Neuronal stem cell (in vitro differentiated cells): Measurements from ENCODE around the gene SDR42E2.

Experiments
- DNase-seq: peaks from one replicate; pipeline ENCODE4 v3.0.0-alpha.2; 2013; ENCODE audit warnings: low spot score
- H2AFZ ChIP-seq: one replicate; pipeline ENCODE4 v1.6.1; 2013; ENCODE audit warnings: mild to moderate bottlenecking, low read length, inconsistent platforms
- H2AK5ac ChIP-seq: 2 replicates; pipeline ENCODE4 v1.6.1; 2013; ENCODE audit warnings: low read depth, mild to moderate bottlenecking, inconsistent platforms, low read length, moderate library complexity, mixed read lengths
- H2BK120ac ChIP-seq: 2 replicates; pipeline ENCODE4 v1.6.1; 2013; ENCODE audit warnings: low read depth, mild to moderate bottlenecking, inconsistent platforms, low read length, moderate library complexity, mixed read lengths
- H2BK12ac ChIP-seq: one replicate; pipeline ENCODE4 v1.6.1; 2013; ENCODE audit warnings: low read length, inconsistent platforms
- H2BK15ac ChIP-seq: 2 replicates; pipeline ENCODE4 v1.6.1; 2013; ENCODE audit warnings: mild to moderate bottlenecking, low read length, inconsistent platforms, mixed read lengths
- H2BK5ac ChIP-seq: one replicate; pipeline ENCODE4 v1.6.1; 2013; ENCODE audit warnings: inconsistent platforms, mild to moderate bottlenecking, low read length, moderate library complexity
- H3K14ac ChIP-seq: one replicate; pipeline ENCODE4 v1.6.1; 2013; ENCODE audit warnings: low read length, inconsistent platforms
- H3K18ac ChIP-seq: 2 replicates; pipeline ENCODE4 v1.6.1; 2013; ENCODE audit warnings: low read length, inconsistent platforms
- H3K23ac ChIP-seq: 2 replicates; pipeline ENCODE4 v1.6.1; 2013; ENCODE audit warnings: low read depth, mild to moderate bottlenecking, mixed read lengths, low read length, inconsistent platforms; ENCODE audit not compliant: poor library complexity
- H3K27ac ChIP-seq: replicated peaks from 3 replicates; pipeline ENCODE4 v1.5.1; 2013; ENCODE audit warnings: low read length, inconsistent platforms
- H3K27me3 ChIP-seq, 3 experiments: 2 replicates each; pipeline ENCODE4 v1.6.1; 2013; ENCODE audit warnings: low read length in 3 of 3, mild to moderate bottlenecking in 2 of 3, inconsistent platforms in 1 of 3, low read depth in 1 of 3, mixed read lengths in 1 of 3, moderate library complexity in 1 of 3; ENCODE audit not compliant: control insufficient read depth in 3 of 3, insufficient read depth in 3 of 3
- H3K36me3 ChIP-seq, 2 donors: replicated peaks in 1 of 2; 2 replicates each; pipeline ENCODE4 v1.6.1; 2013; ENCODE audit warnings: low read length in 2 of 2; ENCODE audit not compliant: control insufficient read depth in 2 of 2, insufficient read depth in 2 of 2
- H3K4ac ChIP-seq: 2 replicates; pipeline ENCODE4 v1.6.1; 2013; ENCODE audit warnings: inconsistent platforms, mild to moderate bottlenecking, low read length, moderate library complexity
- H3K4me1 ChIP-seq, 2 donors: 1 replicate in 1 of 2; 2 replicates in 1 of 2; pipeline ENCODE4 v1.6.1; 2013; ENCODE audit warnings: low read length in 2 of 2, low read depth in 1 of 2; ENCODE audit not compliant: control insufficient read depth in 2 of 2, insufficient read depth in 1 of 2
- H3K4me2 ChIP-seq: one replicate; pipeline ENCODE4 v1.6.1; 2013; ENCODE audit warnings: mild to moderate bottlenecking, low read length, inconsistent platforms; ENCODE audit not compliant: insufficient read depth, poor library complexity, severe bottlenecking
- H3K4me3 ChIP-seq, 2 donors: 2 replicates each; pipeline ENCODE4 v1.5.1; 2013; ENCODE audit warnings: low read length in 2 of 2, mild to moderate bottlenecking in 2 of 2, inconsistent platforms in 1 of 2, moderate library complexity in 1 of 2
- H3K79me1 ChIP-seq: one replicate; pipeline ENCODE4 v1.6.1; 2013; ENCODE audit warnings: low read depth, mild to moderate bottlenecking, inconsistent platforms, low read length, moderate library complexity
- H3K9ac ChIP-seq: one replicate; pipeline ENCODE4 v1.6.1; 2013; ENCODE audit warnings: mild to moderate bottlenecking, low read depth, low read length, inconsistent platforms; ENCODE audit not compliant: poor library complexity
- H3K9me3 ChIP-seq, 2 donors: replicated peaks in 1 of 2; 2 replicates each; pipeline versions ENCODE3 to v1.6.1; 2013; ENCODE audit warnings: low read length in 2 of 2, mild to moderate bottlenecking in 2 of 2, inconsistent platforms in 1 of 2, low read depth in 1 of 2, mixed read lengths in 1 of 2, moderate library complexity in 1 of 2; ENCODE audit not compliant: control insufficient read depth in 2 of 2, insufficient read depth in 1 of 2
- H4K8ac ChIP-seq: one replicate; pipeline ENCODE4 v1.6.1; 2013; ENCODE audit warnings: low read depth, mild to moderate bottlenecking, inconsistent platforms, low read length, moderate library complexity
- H4K91ac ChIP-seq: one replicate; pipeline ENCODE4 v1.6.1; 2013; ENCODE audit warnings: low read length, low read depth, mild to moderate bottlenecking, inconsistent platforms; ENCODE audit not compliant: poor library complexity
- WGBS, 2 donors: extraction: QIAGEN DNeasy Blood & Tissue Kit; methylation state at CpG; one replicate each; pipeline ENCODE4 v1.1.7; 2013; ENCODE audit warnings: missing lambda C conversion rate in 2 of 2, mixed read lengths in 1 of 2; ENCODE audit not compliant: insufficient read length in 2 of 2, insufficient replicate concordance in 1 of 2; ENCODE audit errors: extremely low coverage in 2 of 2; 5-methylcytosine and 5-hydroxymethylcytosine counted together

Gene SDR42E2

DNA sequence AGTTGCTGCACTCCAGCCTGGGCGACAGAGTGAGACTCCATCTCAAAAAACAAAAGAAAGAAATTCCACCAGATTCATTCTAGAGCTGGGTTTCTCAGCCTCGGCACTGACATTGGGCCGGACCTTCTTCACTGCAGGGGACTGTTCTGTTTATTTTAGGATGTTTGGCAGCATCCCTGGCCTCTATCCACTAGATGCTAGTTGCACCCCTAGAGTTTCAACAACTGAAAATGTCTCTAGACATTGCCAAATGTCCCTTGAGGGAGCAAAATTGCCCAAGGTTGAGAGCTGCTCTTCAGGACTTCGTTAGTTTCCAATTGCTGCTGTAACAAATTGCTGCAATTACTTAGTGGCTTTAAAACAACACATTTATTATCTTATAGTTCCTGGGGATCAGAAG lies 50.9 kb downstream of the SDR42E2 start:
- H3K79me1 ChIP-seq = no peaks in the 10 kb centered on the region
- H3K27ac ChIP-seq = no peak overlapping the region
- H4K91ac ChIP-seq = no peak overlapping the region
- no peak overlapping the region for H3K18ac ChIP-seq
- no peak overlapping the region for H3K4me2 ChIP-seq
- no peaks in the 10 kb centered on the region for H3K27me3 ChIP-seq
- H2BK120ac ChIP-seq = no peak overlapping the region
- no peak overlapping the region for H2BK5ac ChIP-seq
- H3K9me3 ChIP-seq = peaks cover 0 to 5% of the 10 kb centered on the region in 2 donors
- H3K9ac ChIP-seq = no peak overlapping the region
- H3K4me1 ChIP-seq = peaks cover 0 to 1% of the 10 kb centered on the region in 2 donors
- H2BK12ac ChIP-seq = no peak overlapping the region
- peaks cover 0 to 1% of the 10 kb centered on the region in 2 donors for H3K36me3 ChIP-seq
- H4K8ac ChIP-seq = no peak overlapping the region
- no peak overlapping the region for H3K4ac ChIP-seq
- WGBS, 2 donors = no CpG with 5 or more reads among the region's 4 CpGs
- DNase-seq = no peak
- H2AK5ac ChIP-seq = no peak overlapping the region
- no peak overlapping the region for H3K4me3 ChIP-seq
- no peak overlapping the region for H2AFZ ChIP-seq
- H2BK15ac ChIP-seq = no peak overlapping the region
- no peak overlapping the region for H3K23ac ChIP-seq
- H3K14ac ChIP-seq = no peak overlapping the region

DNA sequence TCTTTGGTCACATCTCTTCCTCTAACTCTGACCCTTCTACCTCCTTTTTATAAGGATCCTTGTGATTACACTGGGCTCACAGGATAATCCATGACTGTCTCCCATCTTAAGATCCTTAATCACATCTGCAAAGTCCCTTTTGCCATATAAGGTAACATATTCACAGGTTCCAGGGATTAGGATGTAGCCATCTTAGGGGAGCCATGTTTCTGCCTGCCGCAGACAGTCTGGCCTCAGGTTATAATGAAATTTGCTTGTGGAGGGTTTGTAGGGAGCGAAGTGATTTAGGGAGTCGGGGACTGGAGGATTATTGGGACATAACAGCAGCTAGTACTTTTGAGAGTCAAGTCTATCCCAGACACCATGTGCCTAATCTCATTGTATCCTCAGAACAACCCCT lies 51.5 kb downstream of the SDR42E2 start:
- H3K23ac ChIP-seq = no peak overlapping the region
- no CpG with 5 or more reads among the region's 3 CpGs for WGBS, 2 donors
- H2BK12ac ChIP-seq = no peak overlapping the region
- H3K18ac ChIP-seq = no peak overlapping the region
- no peak overlapping the region for H3K27ac ChIP-seq
- H2AK5ac ChIP-seq = no peak overlapping the region
- no peak for DNase-seq
- H3K4ac ChIP-seq = no peak overlapping the region
- peaks cover 0 to 1% of the 10 kb centered on the region in 2 donors for H3K4me1 ChIP-seq
- H3K36me3 ChIP-seq = peaks cover 0 to 1% of the 10 kb centered on the region in 2 donors
- no peaks in the 10 kb centered on the region for H3K27me3 ChIP-seq
- no peak overlapping the region for H3K4me2 ChIP-seq
- H2BK5ac ChIP-seq = no peak overlapping the region
- no peak overlapping the region for H3K4me3 ChIP-seq
- H3K79me1 ChIP-seq = no peaks in the 10 kb centered on the region
- no peak overlapping the region for H2AFZ ChIP-seq
- H4K91ac ChIP-seq = no peak overlapping the region
- H3K9me3 ChIP-seq = peaks cover 0 to 5% of the 10 kb centered on the region in 2 donors
- H3K9ac ChIP-seq = no peak overlapping the region
- no peak overlapping the region for H2BK15ac ChIP-seq
- no peak overlapping the region for H3K14ac ChIP-seq
- no peak overlapping the region for H4K8ac ChIP-seq
- H2BK120ac ChIP-seq = no peak overlapping the region

DNA sequence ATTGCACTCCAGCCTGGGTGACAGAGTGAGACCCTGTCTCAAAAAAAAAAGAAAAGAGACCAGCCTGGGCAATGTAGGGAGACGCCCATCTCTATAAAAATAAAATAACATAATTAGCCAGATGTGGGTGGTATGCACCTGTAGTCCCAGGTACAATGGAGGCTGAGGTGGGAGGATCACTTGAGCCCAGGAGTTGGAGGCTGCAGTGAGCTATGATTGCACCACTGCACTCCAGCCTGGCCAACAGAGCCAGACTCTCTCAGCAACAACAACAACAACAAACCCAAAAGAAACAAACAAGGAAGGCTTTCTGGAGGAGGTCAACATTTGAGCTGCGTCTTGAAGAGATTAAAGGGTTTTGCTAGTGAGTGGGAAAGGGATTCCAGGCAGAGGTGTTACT lies 52.1 kb downstream of the SDR42E2 start:
- Histone ChIP-seq H2BK120ac (no peak overlapping the region), H2AK5ac (no peak overlapping the region), H3K79me1 (no peaks in the 10 kb centered on the region), H4K8ac (no peak overlapping the region), H2BK5ac (no peak overlapping the region), H3K4me2 (no peak overlapping the region), H3K4me1 (peaks cover 0 to 1% of the 10 kb centered on the region in 2 donors), H2AFZ (no peak overlapping the region), H3K23ac (no peak overlapping the region), H3K36me3 (peaks cover 0 to 1% of the 10 kb centered on the region in 2 donors), H3K4me3 (no peak overlapping the region), H2BK12ac (no peak overlapping the region), H4K91ac (no peak overlapping the region), H3K27me3 (no peaks in the 10 kb centered on the region), H3K14ac (no peak overlapping the region), H3K4ac (no peak overlapping the region), H3K9ac (no peak overlapping the region), H2BK15ac (no peak overlapping the region), H3K27ac (no peak overlapping the region), H3K9me3 (peaks cover 0 to 5% of the 10 kb centered on the region in 2 donors), H3K18ac (no peak overlapping the region)
- DNase-seq = no peak
- WGBS, 2 donors = no CpG with 5 or more reads among the region's 2 CpGs

DNA sequence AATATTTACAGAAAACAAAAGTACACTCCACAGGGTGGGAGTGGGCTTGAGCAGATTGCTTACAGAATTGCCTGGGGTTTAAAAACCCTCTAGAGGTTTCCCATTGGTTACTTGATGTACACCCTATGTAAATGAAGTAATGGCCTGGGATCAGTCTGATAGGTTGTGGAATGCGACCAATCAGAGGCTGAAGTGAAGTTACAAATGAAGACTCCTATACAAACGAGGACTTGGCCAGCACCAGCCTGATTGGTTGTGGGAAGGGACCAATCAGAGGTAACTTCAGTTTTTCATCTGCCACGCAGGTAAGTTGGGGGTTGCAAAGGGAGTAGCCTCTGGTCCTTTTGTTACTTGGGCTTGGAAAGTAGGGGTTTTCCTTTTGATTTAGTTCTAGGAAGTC lies 52.6 kb downstream of the SDR42E2 start:
- Histone ChIP-seq H3K18ac (no peak overlapping the region), H3K9ac (no peak overlapping the region), H2BK5ac (no peak overlapping the region), H3K27me3 (no peaks in the 10 kb centered on the region), H3K4me2 (no peak overlapping the region), H3K9me3 (peaks cover 0 to 5% of the 10 kb centered on the region in 2 donors), H4K91ac (no peak overlapping the region), H3K14ac (no peak overlapping the region), H2AFZ (no peak overlapping the region), H3K4me3 (no peak overlapping the region), H2AK5ac (no peak overlapping the region), H2BK15ac (no peak overlapping the region), H3K27ac (no peak overlapping the region), H3K36me3 (peaks cover 0 to 1% of the 10 kb centered on the region in 2 donors), H3K4me1 (peaks cover 0 to 1% of the 10 kb centered on the region in 2 donors), H2BK12ac (no peak overlapping the region), H2BK120ac (no peak overlapping the region), H3K23ac (no peak overlapping the region), H3K4ac (no peak overlapping the region), H3K79me1 (no peaks in the 10 kb centered on the region), H4K8ac (no peak overlapping the region)
- DNase-seq = no peak
- WGBS, 2 donors = no CpG with 5 or more reads among the region's 3 CpGs
